GM21515 (cell line): ENCODE data around the gene ITPR3.

Experiments used
- ATAC-seq: cut with Tn5 transposase; IDR thresholded peaks from one replicate; pipeline ENCODE4 v1.9.1; 2021; ENCODE audit not compliant: unreplicated experiment

The ITPR3 gene

DNA sequence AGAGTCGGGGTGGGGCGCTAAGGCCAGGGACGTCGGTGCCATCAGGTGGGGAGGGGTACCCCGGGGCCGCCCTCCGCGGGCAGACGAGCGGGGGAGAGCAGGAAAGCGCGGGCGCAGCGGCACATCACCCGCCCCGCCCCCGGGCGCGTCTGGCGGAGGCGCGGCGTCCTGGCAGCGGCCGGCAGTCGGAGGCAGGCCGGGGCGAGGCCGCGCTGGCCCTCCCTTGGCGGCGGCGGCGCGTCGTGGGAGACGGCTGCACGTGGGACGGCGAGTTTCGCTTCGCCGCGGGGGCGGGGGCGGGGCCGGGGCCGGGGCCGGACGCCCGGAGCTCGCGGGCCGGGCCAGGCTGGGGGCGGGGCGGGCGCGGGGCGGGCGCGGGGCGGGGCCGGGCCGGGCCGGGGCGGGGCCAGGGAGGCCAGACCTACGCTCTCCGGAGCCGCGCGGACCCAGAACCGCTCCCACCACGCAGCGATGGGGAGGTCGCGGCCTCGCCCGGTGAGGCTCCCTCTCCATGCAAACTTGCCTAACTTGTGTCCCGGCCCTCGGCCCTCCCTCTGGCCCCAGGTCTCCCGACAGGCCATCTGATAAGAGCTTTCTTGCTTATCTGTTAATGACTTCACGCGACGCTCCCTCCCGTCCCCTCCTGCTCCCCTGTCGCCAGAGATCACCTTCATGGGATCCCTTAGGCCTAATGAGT is 12.5 kb downstream of the ITPR3 start:
- ATAC-seq = peak; percentile 53

DNA sequence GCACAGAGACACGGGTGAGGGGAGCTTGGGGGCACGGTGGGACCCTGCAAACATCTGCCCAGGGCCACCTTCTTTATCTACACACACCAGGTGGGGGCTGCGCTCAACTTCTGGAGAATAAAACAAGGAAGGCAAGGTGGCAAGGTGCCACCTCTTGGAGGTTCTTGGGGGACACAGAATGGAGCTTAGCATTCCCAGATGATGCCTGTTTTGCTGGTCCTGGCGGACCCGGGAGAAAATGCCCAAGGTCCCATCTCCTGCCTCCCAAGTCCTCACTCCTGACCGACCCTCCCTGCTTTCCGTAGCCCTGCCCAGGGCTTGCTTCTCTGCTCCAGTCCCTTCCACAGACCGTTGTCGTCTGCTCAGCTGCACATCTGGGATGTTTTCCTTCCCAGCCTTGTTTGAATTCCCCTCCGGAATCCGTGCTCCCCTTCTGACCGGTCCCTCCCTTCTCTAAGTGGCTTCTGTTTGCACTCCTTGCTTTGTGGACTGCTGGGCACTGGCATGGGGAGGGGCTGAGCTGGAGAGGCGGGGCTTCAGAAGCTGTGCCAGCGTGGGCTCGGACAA is 13.1 kb downstream of the ITPR3 start:
- ATAC-seq = no peak

DNA sequence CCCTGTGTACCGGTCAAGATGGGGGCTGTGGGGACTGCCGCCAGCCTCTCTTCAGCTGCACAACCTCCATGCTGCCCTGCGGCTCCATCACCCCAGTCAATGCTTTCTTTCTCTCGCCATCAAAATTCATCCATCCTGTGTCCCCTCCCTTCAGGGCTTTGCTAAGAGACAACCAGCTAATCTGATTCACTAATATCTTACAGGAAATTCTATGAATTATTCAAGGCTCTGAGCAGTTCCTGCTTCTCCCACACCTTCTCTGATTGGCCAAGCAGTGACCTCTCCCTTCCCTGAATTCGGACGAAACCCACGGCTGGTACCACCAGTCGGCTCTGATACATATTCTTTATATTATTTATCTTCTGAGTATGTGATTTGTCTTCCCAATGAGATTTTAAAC is 13.8 kb downstream of the ITPR3 start:
- no peak for ATAC-seq

DNA sequence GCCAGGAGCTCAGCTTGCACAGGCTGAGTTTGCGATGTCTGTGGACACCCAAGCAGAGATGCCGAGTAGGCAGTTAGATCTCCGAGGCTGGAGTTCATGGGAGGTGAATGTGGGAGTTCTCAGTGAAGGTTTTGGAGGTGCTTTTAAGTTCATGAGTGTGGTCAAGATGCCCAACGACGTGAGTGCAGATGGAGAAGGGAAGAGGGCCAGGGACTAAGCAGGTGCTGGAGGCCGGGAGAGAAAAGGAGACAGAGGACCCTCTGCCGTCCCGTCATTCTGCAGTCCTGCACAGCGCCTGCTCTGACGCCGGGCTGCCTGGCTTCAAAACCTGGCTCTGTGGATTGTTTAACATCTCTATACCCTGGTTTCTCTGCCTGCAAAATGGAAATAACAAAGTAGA is 15.5 kb downstream of the ITPR3 start:
- no peak for ATAC-seq

DNA sequence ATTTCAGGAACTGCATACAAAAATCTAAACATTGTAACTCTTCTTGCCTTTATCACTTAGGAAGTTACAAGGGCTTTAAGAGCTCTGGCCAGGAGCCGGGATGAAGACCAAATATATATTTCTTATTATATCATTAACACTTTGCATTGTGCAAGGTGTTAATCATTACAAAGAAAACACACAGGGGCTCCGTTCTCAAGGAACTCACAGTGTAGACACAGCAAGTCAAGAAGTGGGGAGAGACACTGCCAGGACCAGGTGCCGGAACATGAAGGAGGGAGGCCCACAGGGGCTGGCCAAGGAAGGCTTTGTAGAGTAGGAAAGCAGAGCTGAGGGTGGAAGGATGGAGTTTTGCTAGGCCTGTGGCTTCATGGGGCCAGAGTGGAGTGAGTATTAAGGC is 17.4 kb downstream of the ITPR3 start:
- ATAC-seq = no peak

DNA sequence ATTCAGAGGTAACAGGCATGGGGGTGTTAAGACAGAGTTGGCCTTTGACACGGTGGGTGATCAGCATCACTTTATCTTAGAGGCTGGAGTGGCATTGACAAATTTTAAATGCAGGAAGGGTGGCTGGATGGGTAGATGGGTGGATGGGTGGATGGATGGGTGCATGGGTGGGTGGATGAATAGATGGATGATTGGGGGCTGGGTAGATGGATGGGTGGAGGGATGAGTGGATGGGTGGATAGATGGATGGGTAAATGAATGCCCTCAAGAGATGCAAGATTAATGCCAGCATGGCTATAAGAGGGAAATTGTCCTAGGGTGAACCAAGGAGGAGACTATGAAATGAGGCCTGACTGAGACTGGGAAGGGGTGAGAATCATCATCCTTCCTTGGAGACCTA is 18.4 kb downstream of the ITPR3 start:
- ATAC-seq = no peak

DNA sequence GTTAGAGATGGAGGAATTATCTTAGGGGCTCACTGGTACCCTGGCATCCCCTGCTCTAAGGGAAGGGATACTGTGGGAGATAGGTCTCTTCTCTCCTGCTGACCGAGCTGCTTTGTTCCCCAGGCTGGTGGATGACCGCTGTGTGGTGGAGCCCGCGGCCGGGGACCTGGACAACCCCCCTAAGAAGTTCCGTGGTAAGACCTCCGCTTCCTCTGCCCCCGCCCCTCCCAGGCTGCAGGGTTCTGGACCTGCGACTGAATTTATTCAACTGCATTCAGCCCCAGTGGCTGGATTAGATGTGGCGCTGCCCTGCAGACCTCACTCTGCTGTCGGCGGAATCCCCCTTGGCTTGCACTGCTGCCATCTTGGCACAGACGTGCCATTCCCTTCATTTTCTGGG is 19.2 kb downstream of the ITPR3 start:
- no peak for ATAC-seq

DNA sequence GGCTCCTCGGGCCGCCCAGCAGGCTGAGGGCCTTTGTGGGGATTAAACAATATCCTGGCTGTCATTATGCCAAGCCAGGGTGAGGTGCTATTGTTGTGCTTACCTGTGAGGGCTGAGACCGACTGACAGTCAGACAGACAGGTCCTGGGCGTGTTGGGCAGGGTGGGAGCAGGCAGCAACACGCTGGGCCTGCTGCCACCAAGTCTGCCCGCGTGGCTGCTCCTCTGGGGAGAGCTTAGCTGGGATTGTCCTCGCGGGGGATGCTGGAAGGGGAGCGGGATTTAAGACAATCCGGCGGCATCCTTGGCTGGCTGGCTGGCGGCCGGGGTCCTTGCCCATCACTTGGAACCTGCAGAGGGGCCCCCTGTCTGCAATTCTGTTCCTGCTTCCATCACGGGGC is 20.0 kb downstream of the ITPR3 start:
- ATAC-seq = no peak

DNA sequence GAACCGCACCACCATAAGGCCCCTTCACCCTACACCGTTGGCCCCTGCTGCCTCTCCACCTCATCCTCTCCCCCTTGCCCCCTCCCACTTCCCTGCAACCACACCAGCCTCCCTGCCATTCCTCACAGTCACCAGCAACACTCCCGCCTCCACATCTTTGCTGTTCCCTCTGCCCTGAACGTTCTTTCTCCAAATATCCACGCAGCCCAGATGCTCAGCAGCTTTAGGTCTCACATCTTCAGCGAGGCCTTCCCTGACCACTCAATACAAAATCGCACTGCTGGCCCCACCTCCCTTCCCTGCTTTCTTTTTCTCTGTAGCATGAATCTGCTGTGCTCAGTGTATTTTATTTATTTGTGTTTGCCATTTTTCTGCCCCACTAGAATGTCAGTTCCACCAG is 20.5 kb downstream of the ITPR3 start:
- ATAC-seq = no peak

DNA sequence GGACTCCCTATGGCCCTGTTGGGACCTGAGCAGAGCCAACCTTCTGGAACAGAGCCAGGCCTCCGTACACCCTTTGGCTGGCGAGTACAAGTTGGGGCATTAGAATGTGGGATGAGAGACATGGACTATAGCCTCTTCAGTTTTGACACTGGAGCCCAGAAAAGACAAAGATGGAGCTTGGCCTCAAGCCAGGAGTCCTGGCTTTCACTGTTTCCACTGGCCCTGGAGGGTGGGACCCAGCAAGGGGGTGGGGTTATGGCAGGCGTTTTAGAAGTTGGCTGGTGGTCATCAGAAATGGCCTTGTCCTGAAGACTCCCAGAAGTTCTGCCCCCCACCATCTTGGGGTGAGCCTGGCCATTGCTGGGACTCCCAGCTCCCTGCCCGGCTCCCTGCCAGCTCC is 21.8 kb downstream of the ITPR3 start:
- ATAC-seq = no peak

DNA sequence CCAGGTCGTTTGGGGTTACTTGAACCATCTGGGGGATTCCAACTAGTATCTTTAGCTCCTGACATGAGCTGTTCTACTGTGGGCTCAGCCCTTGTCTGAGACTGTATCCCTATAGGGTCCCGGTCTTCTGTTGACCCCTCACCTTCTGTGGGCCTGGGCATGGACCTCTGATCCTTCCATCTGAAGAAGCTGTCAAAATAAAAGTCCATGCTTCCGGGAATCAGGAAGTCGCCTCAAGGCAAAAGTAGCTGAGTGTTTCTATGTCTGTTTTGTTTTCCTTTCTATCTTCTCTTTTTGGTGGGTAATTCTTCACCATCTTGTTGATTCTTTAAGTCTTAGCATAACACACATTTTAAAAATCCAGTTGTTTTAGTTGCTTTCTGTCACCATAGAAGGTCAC is 30.3 kb downstream of the ITPR3 start:
- ATAC-seq = no peak

DNA sequence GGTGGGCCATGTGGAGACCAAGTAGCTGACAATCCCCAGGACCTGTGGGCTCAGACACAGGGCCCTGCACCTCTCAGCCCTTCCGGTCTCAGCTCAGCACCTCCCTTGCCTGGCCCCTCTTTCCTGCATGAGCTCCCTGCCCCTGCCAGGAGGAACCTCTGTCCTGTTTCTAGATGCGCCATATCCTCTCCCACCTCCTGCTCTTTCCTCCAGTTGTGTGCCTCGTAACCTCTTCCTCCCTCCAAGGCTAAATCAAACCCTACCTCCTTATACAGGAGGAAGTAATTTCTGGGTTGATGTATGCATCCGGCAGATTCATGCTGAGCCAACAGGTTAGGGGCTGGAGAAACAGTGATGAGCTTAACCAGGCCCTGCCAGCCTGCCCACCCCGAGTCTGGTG is 30.9 kb downstream of the ITPR3 start:
- ATAC-seq = no peak

DNA sequence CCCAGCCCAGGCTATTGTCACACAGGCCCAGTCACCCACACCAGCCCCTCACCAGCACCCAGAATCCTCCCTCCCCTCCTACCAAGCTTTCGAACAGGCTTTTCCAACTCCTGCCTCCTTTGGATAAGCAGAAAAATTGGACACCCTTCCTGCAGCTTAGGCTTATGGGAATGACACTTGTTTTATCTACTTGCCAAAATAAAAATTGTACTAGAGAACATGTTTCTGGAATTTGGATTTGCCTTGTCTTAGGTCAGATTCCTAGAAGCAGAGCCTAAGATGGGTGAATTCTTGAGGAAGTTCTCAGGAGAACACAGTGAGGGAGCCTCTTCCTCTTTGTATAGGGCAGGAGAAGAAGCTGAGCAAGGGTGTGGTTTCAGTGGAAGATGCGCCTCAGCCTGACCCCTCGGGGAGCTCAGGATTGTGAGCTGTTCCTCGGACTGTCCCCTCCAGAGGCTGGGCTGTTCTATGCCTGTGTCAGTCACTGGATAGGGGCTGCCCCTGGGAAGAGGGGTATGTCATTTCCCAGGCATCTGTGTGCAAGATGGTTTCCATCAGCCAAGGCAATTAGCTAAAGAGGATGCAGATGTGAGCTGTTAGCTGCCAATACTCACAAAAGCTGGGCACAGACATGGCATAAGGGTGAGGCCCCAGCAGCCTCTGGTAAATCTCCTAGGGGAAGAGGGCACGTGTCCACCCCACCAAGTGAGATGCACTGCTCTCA is 33.9 kb downstream of the ITPR3 start:
- ATAC-seq = no peak

DNA sequence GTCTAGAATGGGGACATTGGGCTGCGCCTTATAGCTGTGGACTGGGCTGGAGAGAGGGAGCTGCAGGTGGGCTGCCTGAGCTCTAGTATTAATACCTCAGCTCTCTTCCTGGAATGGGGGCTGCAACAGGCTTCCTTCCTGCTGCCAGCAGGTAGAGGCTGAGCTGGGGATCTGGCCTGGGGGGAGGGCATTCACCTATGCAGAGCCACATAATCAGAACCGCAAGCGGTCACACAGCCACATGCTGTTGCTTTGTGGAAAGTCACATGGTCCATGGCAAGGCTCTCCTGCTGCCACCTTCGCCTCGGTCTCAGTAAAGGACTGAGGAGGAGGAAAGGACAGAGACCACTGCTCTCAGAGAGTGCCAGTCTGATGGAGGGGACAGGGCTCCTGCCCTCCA is 35.7 kb downstream of the ITPR3 start:
- ATAC-seq = no peak

DNA sequence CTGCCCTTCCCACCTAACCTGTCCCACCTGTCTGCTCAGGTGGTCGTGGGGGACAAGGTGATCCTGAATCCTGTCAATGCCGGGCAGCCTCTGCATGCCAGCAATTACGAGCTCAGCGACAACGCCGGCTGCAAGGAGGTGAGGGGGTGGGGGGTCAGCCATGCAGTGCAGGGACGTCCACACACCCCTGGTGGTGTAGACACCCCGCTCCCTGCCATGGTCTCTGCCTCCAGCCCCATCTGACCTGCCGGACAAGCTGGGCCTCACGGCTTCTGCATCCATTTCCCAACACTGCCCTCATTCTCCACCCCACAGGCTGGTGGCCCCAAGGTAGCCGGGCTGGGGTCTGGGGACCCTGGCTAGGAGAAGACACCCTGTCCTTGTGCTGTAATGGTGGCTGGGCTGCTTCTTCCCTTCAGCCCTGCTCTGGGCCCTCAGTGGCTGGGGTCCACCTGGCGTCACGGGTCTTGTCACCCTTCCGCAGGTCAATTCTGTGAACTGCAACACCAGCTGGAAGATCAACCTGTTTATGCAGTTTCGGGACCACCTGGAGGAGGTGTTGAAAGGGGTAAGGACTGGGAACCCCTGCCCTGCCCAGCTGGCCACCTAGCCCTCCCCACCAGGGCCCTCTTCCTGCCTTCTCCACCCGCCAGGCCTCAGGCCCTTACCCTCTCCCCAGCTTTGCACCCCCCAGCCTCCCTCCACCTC is 38.0 kb downstream of the ITPR3 start:
- ATAC-seq = no peak

DNA sequence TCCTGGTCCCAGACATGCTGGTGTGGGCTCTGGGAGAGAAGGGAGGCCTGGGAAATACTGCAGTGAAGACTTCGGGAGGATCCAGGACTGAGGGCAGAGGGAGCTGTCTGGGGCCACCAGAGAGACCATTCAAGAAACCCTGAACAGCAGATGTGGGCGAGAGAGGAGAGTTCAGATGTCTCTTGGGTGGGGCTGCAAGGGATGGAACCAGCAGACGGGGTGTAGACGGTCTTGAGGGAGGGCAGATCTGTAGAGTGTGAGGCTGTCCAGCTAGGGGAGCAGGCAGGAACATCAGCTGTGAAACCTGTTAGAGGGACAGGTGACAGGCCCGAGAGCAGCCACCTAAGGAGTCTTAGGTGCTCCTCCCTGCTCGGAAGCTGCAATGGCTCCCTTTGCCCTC is 38.9 kb downstream of the ITPR3 start:
- ATAC-seq = no peak

DNA sequence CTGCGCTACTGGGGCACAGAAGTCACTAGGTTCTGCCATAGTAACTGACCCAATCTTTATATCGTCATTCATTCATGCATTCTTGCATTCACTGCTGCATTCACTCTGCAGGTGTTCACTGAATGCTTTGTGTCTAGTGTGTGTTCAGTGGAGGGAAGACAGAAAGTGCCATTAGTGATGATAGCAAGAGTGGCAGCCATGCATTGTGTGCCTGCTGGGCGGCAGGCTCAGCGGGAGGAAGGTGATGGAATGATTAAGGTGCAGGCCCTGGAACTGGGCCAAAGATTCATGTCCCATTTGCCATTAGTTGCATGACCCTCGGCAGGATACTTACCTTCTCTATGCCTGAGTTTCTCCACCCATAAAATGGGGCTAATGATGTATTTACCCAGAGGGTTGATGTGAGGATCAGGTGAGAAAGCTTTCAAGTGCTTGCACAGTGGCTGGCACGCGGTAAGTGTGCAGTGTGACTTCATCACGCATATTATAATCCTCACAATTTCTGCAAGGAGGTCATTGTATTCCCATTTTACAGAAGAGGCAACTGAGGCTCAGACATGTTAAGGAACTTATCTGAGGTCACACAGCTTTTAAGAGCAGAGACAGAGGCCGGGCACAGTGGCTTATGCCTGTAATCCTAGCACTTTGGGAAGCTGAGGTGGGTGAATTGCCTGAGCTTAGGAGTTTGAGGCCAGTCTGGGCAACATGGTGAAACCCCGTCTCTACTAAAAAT is 40.1 kb downstream of the ITPR3 start:
- no peak for ATAC-seq

DNA sequence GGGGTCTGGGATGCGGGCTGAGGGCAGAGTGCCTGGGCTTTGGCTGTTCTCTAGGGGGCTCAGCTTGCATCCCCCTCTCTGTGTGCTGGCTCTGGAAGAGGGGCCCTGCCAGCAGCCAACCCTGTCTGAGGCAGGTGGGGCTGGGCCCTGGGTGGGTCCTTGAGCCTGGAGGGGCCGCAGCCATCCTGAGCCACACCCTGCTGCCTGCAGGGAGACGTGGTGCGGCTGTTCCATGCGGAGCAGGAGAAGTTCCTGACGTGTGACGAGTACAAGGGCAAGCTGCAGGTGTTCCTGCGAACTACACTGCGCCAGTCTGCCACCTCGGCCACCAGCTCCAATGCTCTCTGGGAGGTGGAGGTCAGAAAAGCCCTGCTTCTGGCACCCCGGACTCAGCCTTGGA is 41.2 kb downstream of the ITPR3 start:
- no peak for ATAC-seq

DNA sequence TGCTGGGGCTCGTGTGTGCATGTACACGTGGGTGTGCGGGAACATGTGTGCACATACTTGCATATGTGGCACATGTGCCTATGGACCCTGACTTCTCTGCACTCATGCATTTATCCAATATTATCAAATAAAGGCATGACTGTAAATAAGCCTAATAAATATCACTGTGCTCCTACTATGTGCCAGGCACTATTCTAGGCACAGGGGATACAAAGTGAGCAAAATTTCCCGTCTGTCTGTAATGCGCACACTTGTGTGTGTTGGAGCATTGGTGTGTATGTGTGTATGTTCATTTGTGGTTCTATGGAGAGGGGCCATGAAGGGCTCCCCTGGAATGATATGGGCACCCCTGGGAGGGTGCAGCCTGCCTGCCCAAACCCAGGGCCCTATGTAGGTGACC is 41.9 kb downstream of the ITPR3 start:
- ATAC-seq = no peak

DNA sequence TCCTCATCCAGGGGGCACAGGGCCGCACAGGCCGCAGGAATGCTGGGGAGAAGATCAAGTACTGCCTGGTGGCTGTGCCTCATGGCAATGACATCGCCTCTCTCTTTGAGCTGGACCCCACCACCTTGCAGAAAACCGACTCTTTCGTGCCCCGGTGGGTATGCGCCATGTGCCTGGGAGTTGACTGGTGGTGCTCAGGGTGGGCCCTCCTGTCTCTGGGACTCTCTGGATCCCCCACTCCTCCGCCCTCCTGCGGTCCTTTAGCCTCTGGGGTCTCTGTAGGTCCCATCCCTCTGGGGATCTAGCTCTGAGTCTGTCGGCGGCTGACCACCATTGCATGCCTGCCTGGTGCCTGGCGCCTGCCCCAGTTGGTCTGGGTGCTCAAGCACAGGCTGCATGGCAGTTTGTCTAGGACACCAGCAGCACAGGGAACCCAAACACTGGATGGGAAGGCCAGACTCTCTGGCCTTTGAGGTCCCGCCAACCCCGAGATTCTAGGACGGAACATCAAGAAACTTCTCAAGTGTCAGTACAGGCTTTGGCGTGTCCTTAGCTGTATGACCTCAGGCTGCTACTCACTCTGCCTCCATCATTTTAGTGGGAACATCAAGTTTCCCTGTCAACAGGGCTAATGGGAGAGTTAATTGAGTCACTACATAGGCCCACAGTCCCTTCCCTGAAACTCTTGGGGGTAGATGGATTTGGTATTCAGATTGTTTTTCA is 42.8 kb downstream of the ITPR3 start:
- no peak for ATAC-seq
